ENCODE measurements around the gene ZBTB24.

- no peak for TF ChIP-seq EZH2 (IDR thresholded peaks at IDR 0.05)
- TF ChIP-seq POLR2AphosphoS5 (IDR thresholded peaks at IDR 0.05; ENCODE audit: borderline replicate concordance, low read depth, low read length) = no peak
These were observed 30.8 kb downstream of the ZBTB24 start for GRCh38 chr6:109452181-109452580.
